ENCODE data around the gene EIF1.
"Not testable (repeated sequence)": the region's sequence is repeated elsewhere in the genome, so short reads cannot be mapped to it uniquely, and the experiment has no call there.

The EIF1 gene

GRCh38 chr17:41679740-41680425 is 8.8 kb upstream of the EIF1 start:
- DNase-seq = no peak

- DNase-seq = peak; percentile 32
Observed at GRCh38 chr17:41680426-41681040, 8.2 kb upstream of the EIF1 start.

GRCh38 chr17:41681776-41682175 is 6.9 kb upstream of the EIF1 start:
- no peak for DNase-seq

- no peak for DNase-seq
Observed at GRCh38 chr17:41682631-41683030, 6.1 kb upstream of the EIF1 start.

- no peak for DNase-seq
Observed at GRCh38 chr17:41683441-41684007, 5.2 kb upstream of the EIF1 start.

GRCh38 chr17:41684035-41684434 is 4.7 kb upstream of the EIF1 start:
- no peak for DNase-seq

- not testable (repeated sequence) for DNase-seq
Observed at GRCh38 chr17:41685753-41686152, 2.9 kb upstream of the EIF1 start.

GRCh38 chr17:41686281-41686680 is 2.4 kb upstream of the EIF1 start:
- DNase-seq = no peak

- peak; percentile 74 for DNase-seq
Observed at GRCh38 chr17:41687828-41688640, 651 bp upstream of the EIF1 start.

GRCh38 chr17:41689497-41690299 is 1.0 kb downstream of the EIF1 start:
- DNase-seq = no peak

- no peak for DNase-seq
Observed at GRCh38 chr17:41690497-41690896, 1.8 kb downstream of the EIF1 start.

- DNase-seq = no peak
Observed at GRCh38 chr17:41691031-41691777, 2.5 kb downstream of the EIF1 start.

- DNase-seq = no peak
Observed at GRCh38 chr17:41692722-41693521, 4.2 kb downstream of the EIF1 start.

- DNase-seq = no peak
Observed at GRCh38 chr17:41695134-41695661, 6.5 kb downstream of the EIF1 start.

- DNase-seq = peak; percentile 21
Observed at GRCh38 chr17:41695954-41696757, 7.5 kb downstream of the EIF1 start.

- DNase-seq = no peak
Observed at GRCh38 chr17:41697122-41697962, 8.7 kb downstream of the EIF1 start.

GRCh38 chr17:41700843-41701242 is 12.2 kb downstream of the EIF1 start:
- not testable (repeated sequence) for DNase-seq

- no peak for DNase-seq
Observed at GRCh38 chr17:41702712-41703111, 14.0 kb downstream of the EIF1 start.

Data from NCI-H510A (cell line).